ENCODE data around the gene INSIG1. TPM values are rescaled to one million over a fixed set of nuclear protein-coding genes. Genes with fewer than 3 reads are reported as not detected.

The INSIG1 gene
- total and polyA plus RNA-seq, 2 of the 4 experiments (the other 2 are of a cell fraction) = 19.0 to 26.0 TPM

- Histone ChIP-seq H2AK9ac (replicated peaks; ENCODE audit: low read depth, low read length, poor library complexity) (no peak overlapping the region), H3K9me3 (ENCODE audit: control insufficient read depth, insufficient read depth, low read length) (no peaks in the 10 kb centered on the region), H3K4me1 (ENCODE audit: control insufficient read depth, insufficient read depth, low read length) (no peaks in the 10 kb centered on the region), H4K91ac (ENCODE audit: insufficient read depth, low read depth, low read length) (no peak overlapping the region), H4K5ac (ENCODE audit: low read depth, low read length) (no peak overlapping the region), H2AFZ (replicated peaks; ENCODE audit: low read length, poor library complexity) (no peak overlapping the region), H3K27ac (ENCODE audit: insufficient read depth, low read length) (no peak overlapping the region), H4K20me1 (ENCODE audit: insufficient read depth, low read length) (no peaks in the 10 kb centered on the region), H2BK5ac (ENCODE audit: low read depth, low read length, poor library complexity, severe bottlenecking) (no peak overlapping the region), H3K79me1 (ENCODE audit: low read depth in 1 of 2, low read length in 2 of 2) (no peaks in the 10 kb centered on the region), H2BK120ac (ENCODE audit: low read depth, low read length) (no peak overlapping the region), H3K9ac (ENCODE audit: low read depth, low read length) (no peak overlapping the region), H3K4me2 (ENCODE audit: low read depth, low read length) (no peak overlapping the region), H2BK15ac (ENCODE audit: low read depth, low read length) (no peak overlapping the region), H3K27me3 (ENCODE audit: control insufficient read depth, insufficient read depth, low read length) (peaks cover 6% of the 10 kb centered on the region), H2BK20ac (ENCODE audit: low read depth, low read length) (no peak overlapping the region), H3K23ac (ENCODE audit: low read depth, low read length) (no peak overlapping the region), H2AK5ac (ENCODE audit: low read depth, low read length) (no peak overlapping the region), H3K18ac (ENCODE audit: low read depth, low read length) (no peak overlapping the region), H3K4me3 (ENCODE audit: insufficient read depth, low read depth, low read length) (no peak overlapping the region), H4K8ac (ENCODE audit: low read depth in 2 of 2, low read length in 2 of 2) (no peak overlapping the region), H3K36me3 (ENCODE audit: control insufficient read depth, insufficient read depth, low read length) (no peaks in the 10 kb centered on the region), H3K9me1 (ENCODE audit: insufficient read depth, low read length) (peaks cover 6% of the 10 kb centered on the region; the same call in 1 of the 2 replicates), H3K14ac (replicated peaks; ENCODE audit: low read depth, low read length) (no peak overlapping the region), H3K4ac (ENCODE audit: low read depth, low read length) (no peak overlapping the region), H3K56ac (ENCODE audit: extremely low read depth, insufficient read depth, low read length) (no peak overlapping the region)
- 38% methylated on average over 3 of the region's 21 CpGs; no CpG with 5 or more reads in 1 of the 2 experiments for WGBS, 2 experiments (ENCODE audit: extremely low coverage in 2 of 2, insufficient read length in 1 of 2)
- no TSS peak for BruUV-seq (replicated peaks)
- ChIA-PET CTCF (no interaction called here), POLR2A (ENCODE audit: unreplicated experiment) (no interaction called here)
- intact Hi-C loops (cut with micrococcal nuclease) = no loop called here
- no peak for DNase-seq
- dilution Hi-C loops (cut with HindIII; ENCODE audit: low sequenced_read_pairs, unreplicated experiment) = no loop called here
- TF ChIP-seq POLR2A (IDR thresholded peaks at IDR 0.05; ENCODE audit: low read depth, low read length) (no peak), CEBPB (IDR thresholded peaks at IDR 0.05; ENCODE audit: low read depth, low read length) (no peak), RCOR1 (IDR thresholded peaks at IDR 0.05; ENCODE audit: insufficient replicate concordance, low read length) (no peak)
- in situ Hi-C loops (cut with MboI; ENCODE audit: low sequenced_read_pairs) = no loop called here
- no peak for ATAC-seq (ENCODE audit: low read depth)
Observed at GRCh38 chr7:155352076-155352752, 54.5 kb downstream of the INSIG1 start.

Measured in IMR-90 (cell line).